OCI-LY7 (cell line): Measurements from ENCODE around the gene SEMA3F.

ENCODE experiments used
- CTCF ChIP-seq: fragments of 200-600 bp; sonication (generic); conservative IDR thresholded peaks from 2 replicates; pipeline ENCODE4 v1.5.1; 2014; ENCODE audit warnings: mild to moderate bottlenecking, antibody characterized with exemption, low read length, moderate library complexity, mixed read lengths
- EZH2phosphoT487 ChIP-seq: fragments of 200-600 bp; sonication (generic); IDR thresholded peaks from 2 replicates; pipeline ENCODE4 v1.6.1; 2018; ENCODE audit warnings: low read depth, borderline replicate concordance, mild to moderate bottlenecking, mixed run types, antibody characterized with exemption, low read length, moderate library complexity, mixed read lengths

- no peak for TF ChIP-seq EZH2phosphoT487
- TF ChIP-seq CTCF = no peak
Measured at GRCh38 chr3:50192124-50192523, 37.0 kb downstream of the SEMA3F start.
